ENCODE results near the gene CD151. TPM values are rescaled to one million over a fixed set of nuclear protein-coding genes. Genes with fewer than 3 reads are reported as not detected.
A peak's percentile ranks its signal among the peaks of the same experiment; 100 is the strongest.

The CD151 gene
- total RNA-seq, 1 donor from 2014 or later, result 558 TPM

DNA sequence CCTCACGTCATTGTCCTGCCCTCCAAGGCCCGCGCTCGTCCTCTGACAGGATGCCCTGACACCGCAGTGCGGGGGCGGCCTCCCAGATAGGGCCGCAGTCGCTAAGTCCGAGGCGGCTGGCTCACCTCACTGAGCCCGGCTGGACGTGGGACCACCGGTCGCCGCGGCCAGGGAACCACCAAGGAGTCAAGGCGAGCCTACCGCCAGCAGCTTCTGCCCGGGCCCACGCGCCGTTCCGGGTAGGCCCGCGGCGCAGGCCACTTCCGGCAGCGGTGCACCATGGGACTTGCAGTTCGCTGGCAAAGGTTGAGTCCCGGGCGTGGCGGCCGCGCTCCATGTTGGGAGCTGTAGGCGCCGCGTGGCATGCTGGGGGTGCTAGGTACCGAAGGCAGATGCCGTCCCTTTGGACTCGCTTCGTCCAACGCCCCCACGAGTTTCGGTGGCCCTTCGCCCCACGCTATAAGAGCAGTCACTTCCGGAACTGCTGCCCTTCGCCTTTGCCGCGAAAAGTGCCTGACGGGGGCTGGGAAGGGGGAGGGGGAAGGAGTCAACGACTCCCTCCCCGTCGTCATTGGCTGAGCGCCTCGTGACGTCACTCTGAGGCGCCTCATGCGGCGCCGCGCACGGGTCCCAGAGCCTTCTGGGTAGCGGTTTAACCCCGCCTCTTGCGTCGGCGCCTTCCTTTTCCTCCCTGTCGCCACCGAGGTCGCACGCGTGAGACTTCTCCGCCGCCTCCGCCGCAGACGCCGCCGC is 23.3 kb upstream of the CD151 start, which contains the start of gene RPLP2:
Gene RPLP2, plus strand, starts transcription at position 681 of the 753 bp plus-strand sequence. CDS start 268 bp downstream, outside the sequence.
- no peak for DNase-seq (ENCODE audit: low spot score)
- peaks cover 16% of the 10 kb centered on the region for H3K36me3 Mint-ChIP-seq (ENCODE audit: low read depth)
- H3K4me3 Mint-ChIP-seq (ENCODE audit: unreplicated experiment), result peak within 1 kb of the TSS; percentile 85
- TF ChIP-seq, protein P1, sequence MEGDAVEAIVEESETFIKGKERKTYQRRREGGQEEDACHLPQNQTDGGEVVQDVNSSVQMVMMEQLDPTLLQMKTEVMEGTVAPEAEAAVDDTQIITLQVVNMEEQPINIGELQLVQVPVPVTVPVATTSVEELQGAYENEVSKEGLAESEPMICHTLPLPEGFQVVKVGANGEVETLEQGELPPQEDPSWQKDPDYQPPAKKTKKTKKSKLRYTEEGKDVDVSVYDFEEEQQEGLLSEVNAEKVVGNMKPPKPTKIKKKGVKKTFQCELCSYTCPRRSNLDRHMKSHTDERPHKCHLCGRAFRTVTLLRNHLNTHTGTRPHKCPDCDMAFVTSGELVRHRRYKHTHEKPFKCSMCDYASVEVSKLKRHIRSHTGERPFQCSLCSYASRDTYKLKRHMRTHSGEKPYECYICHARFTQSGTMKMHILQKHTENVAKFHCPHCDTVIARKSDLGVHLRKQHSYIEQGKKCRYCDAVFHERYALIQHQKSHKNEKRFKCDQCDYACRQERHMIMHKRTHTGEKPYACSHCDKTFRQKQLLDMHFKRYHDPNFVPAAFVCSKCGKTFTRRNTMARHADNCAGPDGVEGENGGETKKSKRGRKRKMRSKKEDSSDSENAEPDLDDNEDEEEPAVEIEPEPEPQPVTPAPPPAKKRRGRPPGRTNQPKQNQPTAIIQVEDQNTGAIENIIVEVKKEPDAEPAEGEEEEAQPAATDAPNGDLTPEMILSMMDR (IDR thresholded peaks at IDR 0.05), result no peak
- H3K27me3 Mint-ChIP-seq (ENCODE audit: low read depth), result no peaks in the 10 kb centered on the region
- H3K4me1 Mint-ChIP-seq (ENCODE audit: low read depth), result peaks cover 39% of the 10 kb centered on the region
- peak within 1 kb of the TSS; percentile 98 for H3K27ac Mint-ChIP-seq (ENCODE audit: unreplicated experiment)
- H3K9me3 Mint-ChIP-seq (ENCODE audit: low read depth), result no peaks in the 10 kb centered on the region

GRCh38 chr11:810040-810567 is 22.6 kb upstream of the CD151 start:
- Mint-ChIP-seq H3K27ac (ENCODE audit: unreplicated experiment) (peak overlapping the region; percentile 98), H3K4me3 (ENCODE audit: unreplicated experiment) (peak overlapping the region; percentile 85), H3K4me1 (ENCODE audit: low read depth) (peaks cover 37% of the 10 kb centered on the region), H3K36me3 (ENCODE audit: low read depth) (peaks cover 16% of the 10 kb centered on the region), H3K27me3 (ENCODE audit: low read depth) (no peaks in the 10 kb centered on the region), H3K9me3 (ENCODE audit: low read depth) (no peaks in the 10 kb centered on the region)
- DNase-seq (ENCODE audit: low spot score), result no peak
- TF ChIP-seq, protein P1 (IDR thresholded peaks at IDR 0.05), result peak; percentile 47

DNA sequence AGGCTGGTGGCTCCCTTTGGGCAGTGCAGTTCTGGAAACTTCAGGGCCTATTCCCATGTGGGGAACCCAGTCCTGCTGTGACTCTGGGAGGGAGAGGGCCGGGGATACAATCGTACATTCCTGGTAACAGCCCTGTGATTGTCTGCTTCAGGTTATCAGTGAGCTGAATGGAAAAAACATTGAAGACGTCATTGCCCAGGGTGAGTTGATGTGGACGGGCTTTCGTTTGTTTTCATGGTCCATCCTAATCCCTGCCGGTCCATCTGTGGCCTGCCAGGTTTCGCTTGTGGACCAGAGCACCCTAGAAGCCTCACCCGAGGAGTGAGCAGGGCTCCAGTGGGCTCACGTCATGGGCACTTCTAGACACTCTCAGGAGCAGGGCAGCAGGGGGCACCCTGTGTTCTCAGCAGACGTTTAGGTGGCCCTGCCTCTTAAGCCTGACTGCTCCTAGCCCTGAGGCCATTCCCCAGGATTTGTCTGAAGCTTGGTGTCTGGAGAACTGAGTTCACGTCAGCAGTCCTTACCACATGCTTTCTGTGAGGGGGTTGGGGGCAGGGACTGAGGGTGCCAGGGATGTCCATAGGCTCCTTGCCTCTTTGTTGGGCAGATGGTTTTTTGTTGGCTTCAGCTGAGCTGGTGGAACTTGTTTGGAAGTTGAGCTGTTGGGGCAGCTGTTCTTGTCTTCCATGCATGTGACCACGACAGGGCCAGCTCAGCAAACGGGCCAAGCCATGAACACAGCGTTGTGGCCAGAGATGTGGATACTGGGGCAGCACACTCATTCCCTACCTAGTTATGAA is 21.1 kb upstream of the CD151 start:
- H3K36me3 Mint-ChIP-seq (ENCODE audit: low read depth), result peaks cover 16% of the 10 kb centered on the region
- TF ChIP-seq, protein P1 (IDR thresholded peaks at IDR 0.05), result no peak
- H3K27ac Mint-ChIP-seq (ENCODE audit: unreplicated experiment), result peak overlapping the region; percentile 78
- DNase-seq (ENCODE audit: low spot score), result no peak
- H3K27me3 Mint-ChIP-seq (ENCODE audit: low read depth), result no peaks in the 10 kb centered on the region
- peaks cover 33% of the 10 kb centered on the region for H3K4me1 Mint-ChIP-seq (ENCODE audit: low read depth)
- peak overlapping the region; percentile 85 for H3K4me3 Mint-ChIP-seq (ENCODE audit: unreplicated experiment)
- H3K9me3 Mint-ChIP-seq (ENCODE audit: low read depth), result no peaks in the 10 kb centered on the region

DNA sequence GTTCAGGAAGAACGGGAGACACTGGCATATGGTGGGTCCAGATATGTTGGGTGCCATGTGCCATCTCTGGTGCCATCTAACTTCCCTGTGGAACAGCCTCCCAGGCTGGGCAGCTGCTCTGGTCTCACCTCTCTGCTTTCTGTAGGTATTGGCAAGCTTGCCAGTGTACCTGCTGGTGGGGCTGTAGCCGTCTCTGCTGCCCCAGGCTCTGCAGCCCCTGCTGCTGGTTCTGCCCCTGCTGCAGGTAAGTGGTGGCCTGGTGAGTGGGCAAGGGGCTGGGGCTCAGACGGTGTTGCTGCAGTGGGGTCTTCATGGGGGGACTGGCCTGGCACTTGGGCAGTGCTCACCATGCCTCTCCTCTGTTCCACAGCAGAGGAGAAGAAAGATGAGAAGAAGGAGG is 20.4 kb upstream of the CD151 start:
- Mint-ChIP-seq H3K4me1 (ENCODE audit: low read depth) (peaks cover 33% of the 10 kb centered on the region), H3K27me3 (ENCODE audit: low read depth) (no peaks in the 10 kb centered on the region), H3K9me3 (ENCODE audit: low read depth) (no peaks in the 10 kb centered on the region), H3K4me3 (ENCODE audit: unreplicated experiment) (no peak overlapping the region), H3K27ac (ENCODE audit: unreplicated experiment) (no peak overlapping the region), H3K36me3 (ENCODE audit: low read depth) (peaks cover 16% of the 10 kb centered on the region)
- TF ChIP-seq, protein P1 (IDR thresholded peaks at IDR 0.05), result no peak
- DNase-seq (ENCODE audit: low spot score), result no peak

- Mint-ChIP-seq H3K4me1 (ENCODE audit: low read depth) (peaks cover 29% of the 10 kb centered on the region), H3K27ac (ENCODE audit: unreplicated experiment) (no peak overlapping the region), H3K27me3 (ENCODE audit: low read depth) (no peaks in the 10 kb centered on the region), H3K9me3 (ENCODE audit: low read depth) (no peaks in the 10 kb centered on the region), H3K4me3 (ENCODE audit: unreplicated experiment) (no peak overlapping the region), H3K36me3 (ENCODE audit: low read depth) (peaks cover 16% of the 10 kb centered on the region)
- TF ChIP-seq, protein P1 (IDR thresholded peaks at IDR 0.05), result no peak
- no peak for DNase-seq (ENCODE audit: low spot score)
These were observed 19.7 kb upstream of the CD151 start for GRCh38 chr11:813072-813455.
